ENCODE measurements around the gene SLC8A3. TPM values are rescaled to one million over a fixed set of nuclear protein-coding genes. Genes with fewer than 3 reads are reported as not detected.

Gene SLC8A3
- polyA plus RNA-seq, 6 donors from 2014 or later: 0.24 TPM; not detected in 5

GRCh38 chr14:70096866-70097265 lies 91.9 kb downstream of the SLC8A3 start:
- Mint-ChIP-seq H3K27ac (no peak overlapping the region), H3K4me1 (no peaks in the 10 kb centered on the region), H3K9me3 (no peaks in the 10 kb centered on the region), H3K36me3 (no peaks in the 10 kb centered on the region), H3K27me3 (peaks cover 30 to 39% (median 35%) of the 10 kb centered on the region in 3 donors), H3K4me3 (no peak overlapping the region)
- DNase-seq: no peak
- ATAC-seq (ENCODE audit: low read depth in 2 of 2): no peak

- Mint-ChIP-seq H3K27ac (no peak overlapping the region), H3K36me3 (no peaks in the 10 kb centered on the region), H3K4me3 (no peak overlapping the region), H3K9me3 (no peaks in the 10 kb centered on the region), H3K27me3 (peaks cover 28 to 37% (median 31%) of the 10 kb centered on the region in 3 donors), H3K4me1 (no peaks in the 10 kb centered on the region)
- no peak for ATAC-seq (ENCODE audit: low read depth in 2 of 2)
- no peak for DNase-seq
Observed at GRCh38 chr14:70094631-70095030, 94.1 kb downstream of the SLC8A3 start.

GRCh38 chr14:70094106-70094505 lies 94.6 kb downstream of the SLC8A3 start:
- H3K9me3 Mint-ChIP-seq: no peaks in the 10 kb centered on the region

GRCh38 chr14:70093156-70093555 lies 95.6 kb downstream of the SLC8A3 start:
- H3K4me3 Mint-ChIP-seq: no peak overlapping the region
- H3K9me3 Mint-ChIP-seq: no peaks in the 10 kb centered on the region
- no peaks in the 10 kb centered on the region for H3K36me3 Mint-ChIP-seq
- H3K27ac Mint-ChIP-seq: no peak overlapping the region
- H3K4me1 Mint-ChIP-seq: no peaks in the 10 kb centered on the region
- no peak for DNase-seq
- no peak for ATAC-seq (ENCODE audit: low read depth in 2 of 2)
- H3K27me3 Mint-ChIP-seq: peaks cover 28 to 33% (median 28%) of the 10 kb centered on the region in 3 donors

More at GRCh38 chr14:70094106-70094505, 94.6 kb downstream of the SLC8A3 start:
- Mint-ChIP-seq H3K4me3 (no peak overlapping the region), H3K27me3 (peaks cover 28 to 37% (median 31%) of the 10 kb centered on the region in 3 donors), H3K4me1 (no peaks in the 10 kb centered on the region), H3K36me3 (no peaks in the 10 kb centered on the region), H3K27ac (no peak overlapping the region)
- DNase-seq (no peak), ATAC-seq (ENCODE audit: low read depth in 2 of 2) (no peak)

- Mint-ChIP-seq H3K4me3 (no peak overlapping the region), H3K4me1 (no peaks in the 10 kb centered on the region), H3K9me3 (no peaks in the 10 kb centered on the region), H3K36me3 (no peaks in the 10 kb centered on the region), H3K27me3 (peaks cover 22 to 28% (median 26%) of the 10 kb centered on the region in 3 donors), H3K27ac (no peak overlapping the region)
- DNase-seq (no peak), ATAC-seq (ENCODE audit: low read depth in 2 of 2) (no peak)
Observed at GRCh38 chr14:70087380-70087697, 101.4 kb downstream of the SLC8A3 start.

- H3K4me1 Mint-ChIP-seq: no peaks in the 10 kb centered on the region
- H3K9me3 Mint-ChIP-seq: no peaks in the 10 kb centered on the region
- no peak overlapping the region for H3K4me3 Mint-ChIP-seq
- H3K27ac Mint-ChIP-seq: no peak overlapping the region
- DNase-seq (no peak), ATAC-seq (ENCODE audit: low read depth in 2 of 2) (no peak)
- H3K36me3 Mint-ChIP-seq: no peaks in the 10 kb centered on the region
- H3K27me3 Mint-ChIP-seq: peaks cover 18 to 26% (median 23%) of the 10 kb centered on the region in 3 donors
Observed at GRCh38 chr14:70086685-70087379, 101.9 kb downstream of the SLC8A3 start.

GRCh38 chr14:70084226-70084625 lies 104.5 kb downstream of the SLC8A3 start:
- no peak for DNase-seq
- Mint-ChIP-seq H3K4me1 (no peaks in the 10 kb centered on the region), H3K4me3 (no peak overlapping the region), H3K27ac (no peak overlapping the region), H3K36me3 (no peaks in the 10 kb centered on the region), H3K27me3 (peaks cover 14 to 32% (median 27%) of the 10 kb centered on the region in 3 donors), H3K9me3 (no peaks in the 10 kb centered on the region)
- ATAC-seq (ENCODE audit: low read depth in 2 of 2): no peak

GRCh38 chr14:70082394-70082793 lies 106.4 kb downstream of the SLC8A3 start:
- Mint-ChIP-seq H3K27ac (no peak overlapping the region), H3K4me3 (no peak overlapping the region), H3K27me3 (peaks cover 28 to 42% (median 38%) of the 10 kb centered on the region in 3 donors), H3K4me1 (no peaks in the 10 kb centered on the region), H3K36me3 (no peaks in the 10 kb centered on the region), H3K9me3 (no peaks in the 10 kb centered on the region)
- DNase-seq: no peak
- no peak for ATAC-seq (ENCODE audit: low read depth in 2 of 2)

- H3K27me3 Mint-ChIP-seq: peaks cover 33 to 62% (median 48%) of the 10 kb centered on the region in 3 donors
- no peak for DNase-seq
- no peak for ATAC-seq (ENCODE audit: low read depth in 2 of 2)
- no peaks in the 10 kb centered on the region for H3K4me1 Mint-ChIP-seq
- no peaks in the 10 kb centered on the region for H3K9me3 Mint-ChIP-seq
- H3K27ac Mint-ChIP-seq: peak overlapping the region in 1 of 6 donors; percentile 13
- H3K36me3 Mint-ChIP-seq: no peaks in the 10 kb centered on the region
- H3K4me3 Mint-ChIP-seq: no peak overlapping the region
Observed at GRCh38 chr14:70080076-70080475, 108.7 kb downstream of the SLC8A3 start.

- Mint-ChIP-seq H3K27me3 (peaks cover 29 to 53% (median 40%) of the 10 kb centered on the region in 3 donors), H3K36me3 (no peaks in the 10 kb centered on the region), H3K9me3 (no peaks in the 10 kb centered on the region), H3K4me3 (no peak overlapping the region), H3K4me1 (no peaks in the 10 kb centered on the region), H3K27ac (no peak overlapping the region)
- no peak for ATAC-seq (ENCODE audit: low read depth in 2 of 2)
- no peak for DNase-seq
Observed at GRCh38 chr14:70078329-70078728, 110.4 kb downstream of the SLC8A3 start.

- Mint-ChIP-seq H3K4me3 (no peak overlapping the region), H3K9me3 (no peaks in the 10 kb centered on the region), H3K27ac (no peak overlapping the region), H3K36me3 (no peaks in the 10 kb centered on the region), H3K4me1 (no peaks in the 10 kb centered on the region), H3K27me3 (peaks cover 29 to 57% (median 44%) of the 10 kb centered on the region in 3 donors)
- ATAC-seq (ENCODE audit: low read depth in 2 of 2): no peak
- no peak for DNase-seq
Observed at GRCh38 chr14:70077720-70078119, 111.0 kb downstream of the SLC8A3 start.

GRCh38 chr14:70077005-70077404 lies 111.7 kb downstream of the SLC8A3 start:
- Mint-ChIP-seq H3K9me3 (no peaks in the 10 kb centered on the region), H3K36me3 (no peaks in the 10 kb centered on the region), H3K4me1 (no peaks in the 10 kb centered on the region), H3K4me3 (no peak overlapping the region), H3K27me3 (peaks cover 25 to 52% (median 42%) of the 10 kb centered on the region in 3 donors), H3K27ac (no peak overlapping the region)
- DNase-seq: no peak
- ATAC-seq (ENCODE audit: low read depth in 2 of 2): no peak

- H3K36me3 Mint-ChIP-seq: no peaks in the 10 kb centered on the region
- ATAC-seq (ENCODE audit: low read depth in 2 of 2): no peak
- H3K4me3 Mint-ChIP-seq: no peak overlapping the region
- DNase-seq: peak; percentile 6
- H3K27ac Mint-ChIP-seq: peak overlapping the region in 1 of 6 donors; percentile 71
- no peaks in the 10 kb centered on the region for H3K4me1 Mint-ChIP-seq
- H3K9me3 Mint-ChIP-seq: no peaks in the 10 kb centered on the region
- H3K27me3 Mint-ChIP-seq: peaks cover 29 to 39% (median 31%) of the 10 kb centered on the region in 3 donors
Observed at GRCh38 chr14:70073924-70074566, 114.7 kb downstream of the SLC8A3 start.

GRCh38 chr14:70069186-70069585 lies 119.6 kb downstream of the SLC8A3 start:
- ATAC-seq (ENCODE audit: low read depth in 2 of 2) (no peak), DNase-seq (no peak)
- Mint-ChIP-seq H3K4me3 (no peak overlapping the region), H3K27me3 (peaks cover 17 to 25% (median 24%) of the 10 kb centered on the region in 3 donors), H3K36me3 (no peaks in the 10 kb centered on the region), H3K4me1 (no peaks in the 10 kb centered on the region), H3K27ac (no peak overlapping the region), H3K9me3 (no peaks in the 10 kb centered on the region)

Data from naive B cell (primary cell).